GM18505 (cell line): ENCODE results near the gene MSN.
"Not testable (repeated sequence)": the region's sequence is repeated elsewhere in the genome, so short reads cannot be mapped to it uniquely, and the experiment has no call there.

Experiments
- ATAC-seq: cut with Tn5 transposase; IDR thresholded peaks from one replicate; pipeline ENCODE4 v1.9.1; 2021; ENCODE audit not compliant: unreplicated experiment
- POLR2A ChIP-seq: IDR thresholded peaks from 4 replicates; pipeline ENCODE4 v1.6.1; 2011; ENCODE audit warnings: borderline replicate concordance; ENCODE audit not compliant: insufficient read depth, insufficient read length; ENCODE audit errors: extremely low read depth

MSN gene

GRCh38 chrX:65757943-65758342, 90.5 kb downstream of the MSN start:
- ATAC-seq, result no peak
- TF ChIP-seq POLR2A, result no peak

DNA sequence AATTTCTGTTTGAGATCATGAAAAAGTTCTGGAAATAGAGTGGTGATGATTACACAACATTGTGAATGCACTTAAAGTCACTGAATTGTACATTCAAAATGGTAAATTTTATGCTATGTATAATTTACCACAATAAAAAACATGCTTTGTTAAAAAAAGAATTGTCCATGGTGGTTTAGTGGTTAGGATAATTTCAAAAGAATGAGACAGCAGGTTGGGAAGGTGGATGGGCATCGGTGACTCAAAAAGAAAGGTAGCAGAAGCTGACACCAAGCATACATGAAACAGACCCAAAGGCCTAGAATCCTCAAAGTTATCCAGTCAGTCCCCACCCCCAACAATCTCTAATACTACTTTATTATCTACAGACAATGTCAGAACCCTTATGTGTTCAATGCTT, 91.1 kb downstream of the MSN start:
- no peak for TF ChIP-seq POLR2A
- no peak for ATAC-seq

DNA sequence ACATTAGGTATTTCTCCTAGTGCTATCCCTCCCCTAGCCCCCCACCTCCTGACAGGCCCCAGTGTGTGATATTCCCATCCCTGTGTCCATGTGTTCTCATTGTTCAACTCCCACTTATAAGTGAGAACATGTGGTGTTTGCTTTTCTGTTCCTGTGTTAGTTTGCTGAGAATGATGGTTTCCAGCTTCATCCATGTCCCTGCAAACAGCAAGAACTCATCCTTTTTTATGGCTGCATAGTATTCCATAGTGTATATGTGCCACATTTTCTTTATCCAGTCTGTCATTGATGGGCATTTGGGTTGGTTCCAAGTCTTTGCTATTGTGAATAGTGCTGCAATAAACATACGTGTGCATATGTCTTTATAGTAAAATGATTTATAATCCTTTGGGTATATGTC, 92.1 kb downstream of the MSN start:
- not testable (repeated sequence) for ATAC-seq

- ATAC-seq, result no peak
- no peak for TF ChIP-seq POLR2A
Measured at GRCh38 chrX:65769564-65770292, 102.3 kb downstream of the MSN start.

GRCh38 chrX:65772842-65773241, 105.4 kb downstream of the MSN start:
- no peak for TF ChIP-seq POLR2A
- ATAC-seq, result no peak

GRCh38 chrX:65781845-65782244, 114.4 kb downstream of the MSN start:
- no peak for TF ChIP-seq POLR2A
- no peak for ATAC-seq

GRCh38 chrX:65783746-65784145, 116.3 kb downstream of the MSN start:
- TF ChIP-seq POLR2A, result no peak
- no peak for ATAC-seq
